Mucosa of stomach (tissue), 1 donor: Measurements from ENCODE around the gene FNIP2.

ENCODE experiments used
- H3K27me3 ChIP-seq: one replicate; pipeline ENCODE4 v1.7.0; 2013; ENCODE audit warnings: mild to moderate bottlenecking, low read length; ENCODE audit not compliant: control insufficient read depth, insufficient read depth
- H3K36me3 ChIP-seq: one replicate; pipeline ENCODE4 v1.7.0; 2013; ENCODE audit warnings: low read length; ENCODE audit not compliant: control insufficient read depth, insufficient read depth
- H3K4me1 ChIP-seq: one replicate; pipeline ENCODE4 v1.7.0; 2013; ENCODE audit warnings: mild to moderate bottlenecking, low read length; ENCODE audit not compliant: control insufficient read depth, insufficient read depth
- H3K4me3 ChIP-seq: one replicate; pipeline ENCODE4 v1.7.0; 2013; ENCODE audit warnings: low read length
- H3K9ac ChIP-seq: one replicate; pipeline ENCODE4 v1.7.0; 2013; ENCODE audit warnings: mild to moderate bottlenecking, low read length, moderate library complexity
- H3K9me3 ChIP-seq: one replicate; pipeline ENCODE4 v1.7.0; 2013; ENCODE audit warnings: mild to moderate bottlenecking, low read length, moderate library complexity; ENCODE audit not compliant: control insufficient read depth
- donor health status: Pancreatic carcinoma.

FNIP2 gene

GRCh38 chr4:158854236-158854635 lies 85.4 kb downstream of the FNIP2 start:
- Histone ChIP-seq H3K9me3 (no peaks in the 10 kb centered on the region), H3K4me1 (peaks cover 11% of the 10 kb centered on the region), H3K27me3 (no peaks in the 10 kb centered on the region), H3K4me3 (no peak overlapping the region), H3K9ac (no peak overlapping the region), H3K36me3 (no peaks in the 10 kb centered on the region)

DNA sequence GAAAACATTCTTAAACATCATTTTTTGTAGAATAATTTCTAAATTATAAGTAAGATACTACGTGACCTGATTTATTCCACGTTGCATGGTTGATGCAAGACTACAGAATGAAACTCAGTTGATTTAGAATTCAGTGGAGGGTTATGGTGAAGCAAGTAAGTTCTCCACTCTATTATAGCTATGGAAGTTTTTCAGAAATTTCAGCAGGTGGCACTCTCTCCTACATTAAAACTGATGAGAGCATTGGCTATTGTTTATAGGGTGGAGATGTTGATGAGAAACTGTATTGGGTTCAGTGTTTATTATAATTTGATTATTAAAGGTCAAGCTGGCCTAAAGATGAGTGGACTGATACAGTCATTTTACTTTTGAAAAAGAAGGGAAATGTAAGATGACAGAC lies 88.0 kb downstream of the FNIP2 start:
- H3K27me3 ChIP-seq: no peaks in the 10 kb centered on the region
- H3K36me3 ChIP-seq: peaks cover 4% of the 10 kb centered on the region
- H3K4me3 ChIP-seq: no peak overlapping the region
- no peaks in the 10 kb centered on the region for H3K9me3 ChIP-seq
- H3K4me1 ChIP-seq: no peaks in the 10 kb centered on the region
- H3K9ac ChIP-seq: no peak overlapping the region

- no peaks in the 10 kb centered on the region for H3K4me1 ChIP-seq
- H3K4me3 ChIP-seq: no peak overlapping the region
- H3K27me3 ChIP-seq: no peaks in the 10 kb centered on the region
- peaks cover 4% of the 10 kb centered on the region for H3K36me3 ChIP-seq
- no peaks in the 10 kb centered on the region for H3K9me3 ChIP-seq
- H3K9ac ChIP-seq: no peak overlapping the region
These were observed 89.1 kb downstream of the FNIP2 start for GRCh38 chr4:158857951-158858350.

- Histone ChIP-seq H3K4me1 (no peaks in the 10 kb centered on the region), H3K4me3 (no peak overlapping the region), H3K36me3 (peaks cover 4% of the 10 kb centered on the region), H3K27me3 (no peaks in the 10 kb centered on the region), H3K9ac (no peak overlapping the region), H3K9me3 (no peaks in the 10 kb centered on the region)
These were observed 89.8 kb downstream of the FNIP2 start for GRCh38 chr4:158858410-158859199.

DNA sequence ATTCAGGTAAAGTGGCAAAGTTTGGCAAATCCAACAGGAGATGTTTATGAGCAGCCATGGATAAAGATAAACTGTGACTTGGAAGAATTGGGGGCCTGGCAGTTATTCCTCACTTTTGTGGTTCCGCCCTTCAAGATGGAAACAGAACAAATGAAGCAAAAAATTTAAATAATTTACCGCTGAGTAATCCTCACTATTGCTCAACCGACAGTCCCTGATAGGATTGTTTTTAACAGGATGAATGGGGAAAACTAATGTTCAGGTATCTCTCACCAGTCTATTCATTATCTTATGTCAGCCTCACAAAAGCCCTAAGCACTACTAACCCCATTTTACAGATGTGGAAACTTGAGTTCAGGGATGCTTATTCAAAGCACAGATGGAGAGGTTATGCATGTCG lies 90.8 kb downstream of the FNIP2 start:
- Histone ChIP-seq H3K9me3 (no peaks in the 10 kb centered on the region), H3K9ac (no peak overlapping the region), H3K36me3 (peaks cover 4% of the 10 kb centered on the region)

GRCh38 chr4:158860856-158861255 lies 92.0 kb downstream of the FNIP2 start:
- H3K36me3 ChIP-seq: peaks cover 4% of the 10 kb centered on the region
- no peaks in the 10 kb centered on the region for H3K27me3 ChIP-seq
- H3K9me3 ChIP-seq: no peaks in the 10 kb centered on the region
- H3K4me1 ChIP-seq: no peaks in the 10 kb centered on the region
- H3K4me3 ChIP-seq: no peak overlapping the region
- no peak overlapping the region for H3K9ac ChIP-seq

More for the DNA sequence above, 90.8 kb downstream of the FNIP2 start:
- Histone ChIP-seq H3K4me3 (no peak overlapping the region), H3K27me3 (no peaks in the 10 kb centered on the region), H3K4me1 (no peaks in the 10 kb centered on the region)

DNA sequence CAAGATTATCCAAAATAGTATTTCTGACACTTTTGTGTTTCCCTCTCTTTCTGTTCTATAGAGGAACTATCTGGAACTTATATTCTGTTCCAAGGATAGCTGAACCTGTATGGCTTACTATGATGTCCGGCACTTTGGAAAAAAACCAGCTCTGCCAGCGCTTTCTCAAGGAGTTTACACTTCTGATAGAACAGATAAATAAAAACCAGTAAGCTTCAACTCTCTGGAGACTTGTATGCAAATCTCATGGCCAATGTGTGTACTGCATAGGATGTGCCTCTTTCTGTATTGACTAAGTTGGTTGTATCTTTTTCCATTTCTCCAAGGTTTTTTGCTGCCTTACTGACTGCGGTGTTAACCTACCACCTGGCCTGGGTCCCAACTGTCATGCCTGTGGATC lies 92.5 kb downstream of the FNIP2 start:
- H3K27me3 ChIP-seq: no peaks in the 10 kb centered on the region
- peaks cover 4% of the 10 kb centered on the region for H3K36me3 ChIP-seq
- H3K9ac ChIP-seq: no peak overlapping the region
- H3K9me3 ChIP-seq: no peaks in the 10 kb centered on the region
- H3K4me3 ChIP-seq: no peak overlapping the region
- H3K4me1 ChIP-seq: no peaks in the 10 kb centered on the region

DNA sequence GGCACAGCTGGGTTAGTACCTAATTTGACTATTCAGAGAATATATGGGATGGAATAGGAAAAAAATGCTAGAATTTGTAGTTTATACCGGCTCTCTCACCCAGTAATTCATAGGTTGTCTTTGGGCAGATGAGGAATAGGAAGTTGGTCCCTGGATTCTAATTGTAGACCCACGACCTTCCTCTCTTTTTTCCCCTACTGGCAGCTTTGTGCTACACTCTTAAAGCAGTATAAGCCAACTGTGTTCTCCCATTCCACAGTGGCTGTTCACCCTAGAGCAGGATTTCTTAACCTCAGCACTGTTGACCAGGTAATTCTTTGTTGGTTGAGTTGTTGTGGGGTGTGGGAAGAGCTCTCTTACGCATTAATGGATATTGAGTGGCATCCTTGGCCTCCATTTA lies 92.9 kb downstream of the FNIP2 start:
- H3K27me3 ChIP-seq: no peaks in the 10 kb centered on the region
- peaks cover 4% of the 10 kb centered on the region for H3K36me3 ChIP-seq
- H3K9ac ChIP-seq: no peak overlapping the region
- H3K4me3 ChIP-seq: no peak overlapping the region
- H3K9me3 ChIP-seq: no peaks in the 10 kb centered on the region
- H3K4me1 ChIP-seq: no peaks in the 10 kb centered on the region

DNA sequence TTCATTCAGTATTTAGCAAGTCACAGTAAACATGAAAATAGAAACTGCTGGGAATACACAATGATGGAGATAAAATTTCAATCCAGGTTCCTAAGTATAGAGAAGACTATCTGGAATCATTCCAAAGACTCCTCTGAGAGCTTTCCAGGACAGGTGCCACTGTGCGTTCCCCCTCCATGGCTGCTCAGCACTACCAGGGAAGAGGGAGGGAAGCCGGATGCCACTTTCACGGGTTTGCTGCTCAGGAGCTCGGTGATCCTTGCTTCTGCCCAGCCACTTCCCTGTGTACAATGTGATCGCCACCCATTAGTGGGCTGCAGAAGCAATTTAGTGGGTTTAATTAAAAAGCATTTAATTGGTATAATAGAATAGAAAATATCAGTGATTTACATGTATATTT lies 94.5 kb downstream of the FNIP2 start:
- Histone ChIP-seq H3K36me3 (peaks cover 4% of the 10 kb centered on the region), H3K27me3 (no peaks in the 10 kb centered on the region), H3K4me1 (no peaks in the 10 kb centered on the region), H3K4me3 (no peak overlapping the region), H3K9me3 (no peaks in the 10 kb centered on the region), H3K9ac (no peak overlapping the region)

- H3K9me3 ChIP-seq: no peaks in the 10 kb centered on the region
- H3K27me3 ChIP-seq: no peaks in the 10 kb centered on the region
- H3K9ac ChIP-seq: no peak overlapping the region
- H3K4me1 ChIP-seq: no peaks in the 10 kb centered on the region
- peaks cover 10% of the 10 kb centered on the region for H3K36me3 ChIP-seq
- H3K4me3 ChIP-seq: no peak overlapping the region
These were observed 96.8 kb downstream of the FNIP2 start for GRCh38 chr4:158865520-158866177.

- Histone ChIP-seq H3K36me3 (peaks cover 6% of the 10 kb centered on the region), H3K4me3 (no peak overlapping the region), H3K4me1 (no peaks in the 10 kb centered on the region)
These were observed 100.2 kb downstream of the FNIP2 start for GRCh38 chr4:158869001-158869400.

DNA sequence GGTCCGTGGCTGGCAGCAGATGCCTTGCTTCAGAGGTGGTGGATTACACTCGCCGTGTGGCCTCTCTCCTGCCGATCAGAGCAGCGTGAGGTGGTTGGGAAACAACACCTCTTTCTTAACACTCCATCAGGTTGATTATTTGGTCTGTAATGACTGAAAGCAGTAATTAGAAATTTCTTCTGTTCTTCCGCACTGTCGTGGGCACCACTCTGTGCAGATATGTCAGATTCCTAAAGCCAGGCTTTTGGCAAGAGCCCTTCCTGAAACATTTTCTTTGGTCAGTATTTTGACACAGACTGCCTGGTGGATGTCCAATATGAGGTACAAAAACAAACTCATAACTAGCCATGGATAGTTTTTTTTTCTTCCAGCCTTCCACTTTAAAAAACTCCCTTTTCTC lies 100.9 kb downstream of the FNIP2 start:
- H3K9me3 ChIP-seq: no peaks in the 10 kb centered on the region
- no peak overlapping the region for H3K9ac ChIP-seq
- H3K4me1 ChIP-seq: no peaks in the 10 kb centered on the region
- H3K36me3 ChIP-seq: peaks cover 6% of the 10 kb centered on the region
- H3K4me3 ChIP-seq: no peak overlapping the region
- no peaks in the 10 kb centered on the region for H3K27me3 ChIP-seq

More at GRCh38 chr4:158869001-158869400, 100.2 kb downstream of the FNIP2 start:
- Histone ChIP-seq H3K27me3 (no peaks in the 10 kb centered on the region), H3K9me3 (no peaks in the 10 kb centered on the region), H3K9ac (no peak overlapping the region)
